CD4-positive, alpha-beta memory T cell (primary cell): ENCODE data around the gene VCP. TPM values are rescaled to one million over a fixed set of nuclear protein-coding genes. Genes with fewer than 3 reads are reported as not detected.

Experiments used
- CTCF ChIA-PET: fragments of 350-600 bp; sonication (Branson Sonifier 250); formaldehyde crosslinking; loops from one replicate; lab custom pipeline; 2021; ENCODE audit warnings: inconsistent platforms; ENCODE audit not compliant: partially characterized antibody; lab: Charles Lee
- POLR2A ChIA-PET: fragments of 350-600 bp; sonication (Branson Sonifier 250); formaldehyde crosslinking; loops from one replicate; lab custom pipeline; 2021; ENCODE audit not compliant: partially characterized antibody; lab: Charles Lee
- DNase-seq, 5 donors: peaks; one replicate each; pipeline versions ENCODE4 v3.0.0 to v3.0.0-alpha.2; 2020 to 2022; ENCODE audit warnings: mixed read lengths in 1 of 5
- H3K27ac ChIP-seq: one replicate; pipeline ENCODE4 v1.7.0; 2013; ENCODE audit warnings: low read depth, low read length
- H3K27me3 ChIP-seq: 2 replicates; pipeline ENCODE4 v1.7.0; 2013; ENCODE audit warnings: mild to moderate bottlenecking, low read length, moderate library complexity; ENCODE audit not compliant: insufficient read depth
- H3K36me3 ChIP-seq: 2 replicates; pipeline ENCODE4 v1.7.0; 2013; ENCODE audit warnings: mild to moderate bottlenecking, low read length, moderate library complexity; ENCODE audit not compliant: insufficient read depth
- H3K4me1 ChIP-seq: 2 replicates; pipeline ENCODE4 v1.7.0; 2013; ENCODE audit warnings: mild to moderate bottlenecking, low read length, moderate library complexity; ENCODE audit not compliant: insufficient read depth
- H3K4me3 ChIP-seq, 2 donors: one replicate each; pipeline ENCODE4 v1.7.0; 2013; ENCODE audit warnings: low read length in 2 of 2, mild to moderate bottlenecking in 1 of 2
- H3K9me3 ChIP-seq, 2 donors: one replicate each; pipeline ENCODE4 v1.7.0; 2013; ENCODE audit warnings: low read length in 2 of 2, control low read depth in 1 of 2; ENCODE audit not compliant: control insufficient read depth in 1 of 2
- H3K27ac Mint-ChIP-seq, 7 donors: one replicate each; pipeline ENCODE4 v1.8.0; 2020 to 2021; ENCODE audit warnings: mixed read lengths in 7 of 7, mild to moderate bottlenecking in 6 of 7, inconsistent platforms in 3 of 7, moderate library complexity in 3 of 7
- H3K27me3 Mint-ChIP-seq, 2 donors: one replicate each; pipeline ENCODE4 v1.8.0; 2020 to 2021; ENCODE audit warnings: mixed read lengths in 2 of 2
- H3K36me3 Mint-ChIP-seq, 2 donors: one replicate each; pipeline ENCODE4 v1.8.0; 2020 to 2021; ENCODE audit warnings: mixed read lengths in 2 of 2, inconsistent platforms in 1 of 2, mild to moderate bottlenecking in 1 of 2
- H3K4me1 Mint-ChIP-seq, 4 donors: one replicate each; pipeline ENCODE4 v1.8.0; 2020 to 2021; ENCODE audit warnings: mixed read lengths in 4 of 4, mild to moderate bottlenecking in 1 of 4
- H3K4me3 Mint-ChIP-seq, 8 donors: one replicate each; pipeline ENCODE4 v1.8.0; 2020 to 2021; ENCODE audit warnings: mixed read lengths in 8 of 8, mild to moderate bottlenecking in 7 of 8, moderate library complexity in 6 of 8, inconsistent platforms in 3 of 8
- H3K9me3 Mint-ChIP-seq, 8 donors: one replicate each; pipeline ENCODE4 v1.8.0; 2020 to 2021; ENCODE audit warnings: mixed read lengths in 8 of 8, mild to moderate bottlenecking in 5 of 8, inconsistent platforms in 3 of 8, moderate library complexity in 1 of 8
- intact Hi-C: fragments of 100-400 bp; cut with micrococcal nuclease; formaldehyde crosslinking; loops from one replicate; pipeline ENCODE4 v1.15.1; 2023
- polyA plus RNA-seq, 2 donors: library from polyadenylated mRNA; unstranded; fragments of 300-500 nt; fragmentation: Illumina TruSeq; gene quantifications; one replicate each; pipeline ENCODE4 v1.2.3, GENCODE V29; 2021
- total RNA-seq, 2 experiments: library from RNA; stranded (reverse); gene quantifications; one replicate each; pipeline ENCODE4 v1.2.3, GENCODE V29; 2021

Gene VCP
- total RNA-seq (100 to 1,000 TPM; 156 to 157 TPM), polyA plus RNA-seq (100 to 1,000 TPM; 195 to 206 TPM)

DNA sequence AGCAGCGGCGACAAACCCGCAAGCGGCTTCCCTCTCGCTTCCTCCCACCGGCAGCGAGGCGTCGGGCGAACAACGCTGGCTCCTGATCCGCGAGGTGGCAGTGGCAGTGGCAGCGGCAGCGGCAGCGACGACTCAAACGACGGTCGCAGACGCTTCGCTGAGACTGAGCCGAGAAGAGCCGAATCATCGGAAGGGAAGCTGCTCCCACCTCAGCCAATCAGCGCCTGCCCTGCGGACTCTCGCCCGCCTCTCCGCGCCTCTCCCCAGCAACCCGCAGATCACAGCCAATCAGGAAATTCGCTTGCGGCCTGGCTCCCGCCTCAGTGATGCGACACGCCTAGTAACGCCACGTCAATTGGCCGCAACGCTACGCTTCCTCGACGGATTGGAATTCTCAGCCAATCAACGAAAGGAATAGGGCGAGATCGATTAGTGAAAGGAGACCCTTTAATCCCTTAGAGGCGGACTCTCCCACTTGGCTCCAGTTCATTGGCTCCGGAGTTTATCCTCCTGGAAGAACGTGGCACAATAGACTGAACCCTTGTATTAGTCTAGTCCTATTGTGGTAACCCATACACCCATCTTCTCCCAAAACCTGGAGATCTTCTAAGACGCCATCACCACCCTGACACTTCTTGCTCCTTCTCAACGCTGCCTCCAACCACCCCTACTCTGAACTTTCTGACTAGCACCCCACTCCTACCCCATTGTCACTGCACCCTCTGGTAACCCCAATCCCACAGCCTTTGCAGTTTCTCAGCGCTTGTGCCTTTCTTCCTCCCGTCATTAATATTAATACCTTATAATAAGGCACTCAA lies at the start of gene VCP:
VCP (minus strand) TSS at position 165 of the 818 bp plus-strand sequence. CDS start 272 bp downstream, outside the sequence.
- ChIA-PET POLR2A (interaction anchor here (0.6 to 6.8 kb wide), 18 partner anchors 8 to 1914 kb away, joined by 3 to 69 read pairs (median 4); partner anchors contain the start of genes ATOSB, DNAI1, DNAJB5 and FAM219A), CTCF (interaction anchor here (0.6 to 2.9 kb wide), 5 partner anchors 19 to 46 kb away, joined by 3 to 23 read pairs (median 5); partner anchors contain the start of gene PIGO)
- peak; percentile 97 to 99 (median 98) for DNase-seq
- Histone ChIP-seq H3K9me3 (no peaks in the 10 kb centered on the region), H3K27me3 (no peaks in the 10 kb centered on the region), H3K4me1 (peaks cover 46% of the 10 kb centered on the region), H3K4me3 (peak within 1 kb of the TSS; percentile 82 to 83), H3K27ac (peak within 1 kb of the TSS; percentile 94), H3K36me3 (peaks cover 4% of the 10 kb centered on the region)
- H3K27ac Mint-ChIP-seq, result peak within 1 kb of the TSS; percentile 81 to 100 (median 97)
- H3K27me3 Mint-ChIP-seq, result no peaks in the 10 kb centered on the region
- H3K4me1 Mint-ChIP-seq, result peaks cover 35 to 59% (median 45%) of the 10 kb centered on the region in 4 donors
- H3K4me3 Mint-ChIP-seq, result peak within 1 kb of the TSS; percentile 81 to 95 (median 92)
- H3K9me3 Mint-ChIP-seq, result no peaks in the 10 kb centered on the region
- intact Hi-C loops, result loop anchor here (1.0 to 10.0 kb wide), 8 partner anchors 8 to 742 kb away; partner anchors contain the start of genes CCL27, DNAJB5, HINT2 and PIGO
- peaks cover 8 to 23% of the 10 kb centered on the region in 2 donors for H3K36me3 Mint-ChIP-seq

DNA sequence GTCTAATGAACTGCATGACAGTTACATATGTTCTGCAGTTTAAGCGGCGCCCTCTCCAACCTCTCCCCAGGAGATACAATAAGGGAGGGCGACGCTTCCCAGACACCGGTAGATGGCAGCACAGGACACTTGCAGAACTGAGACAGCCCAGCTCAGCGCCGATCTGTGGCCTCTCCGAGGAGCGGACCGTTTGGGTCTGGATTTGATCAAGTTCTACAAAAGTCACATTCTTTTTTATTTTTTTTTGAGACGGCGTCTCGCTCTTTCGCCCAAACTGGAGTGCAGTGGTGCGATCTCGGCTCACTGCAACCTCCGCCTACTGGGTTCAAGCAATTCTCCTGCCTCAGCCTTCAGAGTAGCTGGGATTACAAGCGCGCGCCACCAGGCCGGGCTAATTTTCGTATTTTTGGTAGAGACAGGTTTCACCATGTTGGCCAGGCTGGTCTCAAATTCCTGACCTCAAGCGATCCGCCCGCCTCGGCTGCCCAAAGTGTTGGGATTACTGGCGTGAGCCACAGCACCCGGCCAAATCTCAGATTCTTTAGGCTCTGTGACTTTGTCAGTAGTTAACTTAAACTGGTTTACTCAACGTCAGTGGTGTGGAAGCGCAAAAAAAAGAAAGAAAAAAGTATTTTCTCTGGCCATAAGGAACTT lies 44.6 kb upstream of the VCP start:
- intact Hi-C loops, result loop anchor here (1.0 to 5.0 kb wide), 14 partner anchors 14 to 710 kb away; partner anchors contain the start of genes CREB3, DNAJB5, HINT2 and PIGO
- no peaks in the 10 kb centered on the region for H3K27me3 Mint-ChIP-seq
- ChIA-PET POLR2A (interaction anchor here (0.6 to 1.6 kb wide), 4 partner anchors 14 to 142 kb away, joined by 3 to 4 read pairs (median 3); partner anchors contain the start of genes STOML2 and VCP), CTCF (interaction anchor here (0.6 to 3.3 kb wide), 18 partner anchors 9 to 765 kb away, joined by 3 to 41 read pairs (median 4); partner anchors contain the start of gene STOML2)
- peaks cover 0 to 4% of the 10 kb centered on the region in 2 donors for H3K36me3 Mint-ChIP-seq
- H3K27ac ChIP-seq, result peak overlapping the region; percentile 68
- no peaks in the 10 kb centered on the region for H3K9me3 Mint-ChIP-seq
- H3K9me3 ChIP-seq, result no peaks in the 10 kb centered on the region
- peak; percentile 86 to 91 (median 89) for DNase-seq
- peak overlapping the region; percentile 86 to 88 for H3K4me3 ChIP-seq
- peak overlapping the region; percentile 89 to 95 (median 93) for H3K4me3 Mint-ChIP-seq
- no peaks in the 10 kb centered on the region for H3K36me3 ChIP-seq
- H3K4me1 ChIP-seq, result peaks cover 42% of the 10 kb centered on the region
- H3K4me1 Mint-ChIP-seq, result peaks cover 29 to 47% (median 35%) of the 10 kb centered on the region in 4 donors
- no peaks in the 10 kb centered on the region for H3K27me3 ChIP-seq
- H3K27ac Mint-ChIP-seq, result peak overlapping the region; percentile 92 to 99 (median 96)

DNA sequence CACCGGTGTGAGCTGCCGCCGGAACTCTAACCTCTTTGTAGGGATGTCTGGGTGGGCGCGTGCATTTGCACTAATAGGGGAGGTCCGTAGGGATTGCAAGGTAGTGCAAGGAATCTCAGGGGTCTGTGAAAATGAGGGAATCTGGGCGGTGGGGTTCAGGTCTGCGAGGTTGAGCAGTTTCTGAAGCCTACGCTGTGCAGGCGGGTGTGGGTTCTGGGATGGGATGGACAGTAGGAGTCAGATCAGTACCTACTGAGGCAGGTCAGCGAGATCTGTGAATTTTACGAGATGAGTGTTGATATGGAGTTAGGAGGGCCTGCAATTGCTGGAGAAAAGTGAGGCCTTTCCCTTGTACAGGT lies 44.1 kb upstream of the VCP start:
- intact Hi-C loops, result loop anchor here (1.0 to 5.0 kb wide), 14 partner anchors 13 to 710 kb away; partner anchors contain the start of genes CREB3, DNAJB5, HINT2 and PIGO
- Histone ChIP-seq H3K4me3 (peak overlapping the region; percentile 86 to 88), H3K9me3 (no peaks in the 10 kb centered on the region), H3K4me1 (peaks cover 47% of the 10 kb centered on the region), H3K36me3 (no peaks in the 10 kb centered on the region), H3K27me3 (no peaks in the 10 kb centered on the region), H3K27ac (peak overlapping the region; percentile 68)
- ChIA-PET POLR2A (interaction anchor here (0.6 to 3.6 kb wide), 5 partner anchors 13 to 143 kb away, joined by 3 to 46 read pairs (median 4); partner anchors contain the start of genes PIGO, STOML2 and VCP), CTCF (interaction anchor here (0.9 to 3.3 kb wide), 18 partner anchors 8 to 765 kb away, joined by 3 to 41 read pairs (median 4); partner anchors contain the start of genes STOML2 and UNC13B)
- no peak for DNase-seq
- peaks cover 0 to 4% of the 10 kb centered on the region in 2 donors for H3K36me3 Mint-ChIP-seq
- no peaks in the 10 kb centered on the region for H3K9me3 Mint-ChIP-seq
- H3K4me1 Mint-ChIP-seq, result peaks cover 34 to 52% (median 40%) of the 10 kb centered on the region in 4 donors
- H3K27ac Mint-ChIP-seq, result peak overlapping the region; percentile 92 to 99 (median 96)
- peak overlapping the region; percentile 89 to 95 (median 93) for H3K4me3 Mint-ChIP-seq
- no peaks in the 10 kb centered on the region for H3K27me3 Mint-ChIP-seq

DNA sequence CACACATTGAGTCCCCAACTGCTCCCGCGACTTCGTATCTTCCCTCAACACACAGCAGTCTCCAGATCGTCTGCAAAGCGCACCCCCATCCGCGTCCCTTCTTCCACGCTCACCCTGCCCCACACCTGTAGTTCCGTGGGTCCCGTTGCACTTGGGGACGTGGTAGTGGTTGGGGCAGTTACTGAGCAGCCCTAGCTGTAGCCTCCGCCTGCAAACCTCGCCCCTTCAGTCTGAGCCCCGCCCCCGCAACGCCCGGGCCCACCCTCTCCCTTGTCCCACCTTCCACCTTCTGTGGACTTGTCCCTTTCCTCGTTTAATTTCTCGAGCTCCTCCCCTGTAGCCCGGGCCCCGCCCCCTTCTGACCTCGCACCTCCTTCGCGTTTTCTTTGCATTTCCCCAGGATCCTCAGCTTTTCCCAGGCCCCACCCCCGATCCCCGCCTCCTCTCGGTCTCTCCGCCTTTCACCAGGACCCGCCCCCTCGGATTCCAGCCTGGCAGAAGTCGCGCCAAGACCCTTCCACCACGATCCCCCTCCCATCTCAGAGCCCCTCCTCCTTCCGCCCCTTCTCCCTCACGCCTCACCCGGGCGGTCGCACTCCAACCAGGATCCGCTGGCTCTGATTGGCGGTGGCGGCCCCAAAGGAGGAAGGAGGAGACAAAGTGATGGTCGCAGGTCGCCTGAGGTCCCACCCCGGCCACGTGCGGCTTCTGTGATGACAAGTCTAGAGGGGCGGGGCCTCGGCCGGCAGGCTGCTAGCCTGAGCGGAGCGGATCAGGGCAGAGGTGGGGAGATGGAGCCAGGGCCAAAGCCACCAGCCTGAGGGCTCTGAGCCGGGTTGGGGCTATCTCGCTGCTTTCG lies 43.5 kb upstream of the VCP start, which contains the start of gene ATOSB:
ATOSB (minus strand) TSS at position 183 of the 859 bp plus-strand sequence. CDS start 7,588 bp downstream, outside the sequence.
- Mint-ChIP-seq H3K36me3 (peaks cover 0 to 4% of the 10 kb centered on the region in 2 donors), H3K4me3 (peak within 1 kb of the TSS; percentile 89 to 95 (median 93)), H3K27me3 (no peaks in the 10 kb centered on the region), H3K9me3 (no peaks in the 10 kb centered on the region), H3K27ac (peak within 1 kb of the TSS; percentile 92 to 99 (median 96)), H3K4me1 (peaks cover 39 to 58% (median 43%) of the 10 kb centered on the region in 4 donors)
- Histone ChIP-seq H3K36me3 (no peaks in the 10 kb centered on the region), H3K9me3 (no peaks in the 10 kb centered on the region), H3K4me3 (peak within 1 kb of the TSS; percentile 86 to 88), H3K27me3 (no peaks in the 10 kb centered on the region), H3K27ac (peak within 1 kb of the TSS; percentile 68), H3K4me1 (peaks cover 50% of the 10 kb centered on the region)
- POLR2A ChIA-PET, result interaction anchor here (0.7 to 3.6 kb wide), 7 partner anchors 12 to 698 kb away, joined by 3 to 46 read pairs (median 3); partner anchors contain the start of genes PIGO, STOML2 and VCP
- intact Hi-C loops, result loop anchor here (1.0 to 5.0 kb wide), 14 partner anchors 13 to 711 kb away; partner anchors contain the start of genes CREB3, DNAJB5, HINT2 and PIGO
- peak; percentile 88 to 96 (median 90) for DNase-seq
- CTCF ChIA-PET, result interaction anchor here (0.8 to 3.3 kb wide), 14 partner anchors 8 to 766 kb away, joined by 3 to 41 read pairs (median 6); partner anchors contain the start of genes PIGO, STOML2 and UNC13B

DNA sequence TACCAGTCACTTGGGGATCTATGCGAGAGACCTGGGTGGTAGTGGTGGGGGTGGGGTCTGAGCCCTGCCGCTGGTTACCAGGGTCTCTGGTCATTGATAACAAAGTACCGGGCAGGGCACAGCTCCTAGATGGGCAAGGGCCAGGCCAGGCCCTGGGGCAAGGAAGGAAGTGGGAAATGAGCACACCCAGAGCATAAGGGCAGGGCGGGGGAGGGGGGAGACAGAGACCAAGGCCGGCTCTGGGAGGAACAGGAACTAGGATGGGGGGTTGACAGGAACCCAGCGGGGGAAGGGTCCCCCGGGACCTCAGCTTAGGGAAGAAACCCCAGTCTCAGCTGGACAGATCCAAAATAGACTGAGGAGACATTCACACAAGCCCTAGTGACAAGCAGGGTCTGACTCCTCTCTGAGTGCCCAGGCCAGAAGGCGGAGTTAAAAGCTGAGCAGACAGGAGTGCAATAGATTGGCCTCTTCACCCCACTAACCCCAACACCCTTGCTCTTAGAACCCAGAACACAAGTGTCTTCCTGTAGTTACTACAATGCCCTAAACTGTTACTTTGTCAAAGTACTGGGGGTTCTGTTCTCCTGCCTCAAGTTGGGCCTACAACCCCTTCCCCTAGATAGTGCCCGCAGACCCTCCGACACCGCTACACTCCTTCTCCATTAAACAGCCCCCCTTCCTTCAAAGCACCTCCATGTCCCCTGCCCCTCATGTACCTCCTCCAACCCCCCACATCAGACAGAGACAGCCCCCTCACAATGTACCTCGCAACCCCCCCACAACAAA lies 42.6 kb upstream of the VCP start:
- Histone ChIP-seq H3K27me3 (no peaks in the 10 kb centered on the region), H3K9me3 (no peaks in the 10 kb centered on the region), H3K4me3 (peak overlapping the region; percentile 86 to 88), H3K4me1 (peaks cover 58% of the 10 kb centered on the region), H3K36me3 (no peaks in the 10 kb centered on the region), H3K27ac (peak overlapping the region; percentile 68)
- Mint-ChIP-seq H3K4me1 (peaks cover 42 to 65% (median 50%) of the 10 kb centered on the region in 4 donors), H3K27ac (peak overlapping the region; percentile 92 to 99 (median 96)), H3K9me3 (no peaks in the 10 kb centered on the region), H3K4me3 (peak overlapping the region; percentile 89 to 95 (median 93)), H3K36me3 (peaks cover 0 to 4% of the 10 kb centered on the region in 2 donors), H3K27me3 (no peaks in the 10 kb centered on the region)
- CTCF ChIA-PET, result interaction anchor here (0.8 to 3.3 kb wide), 10 partner anchors 9 to 767 kb away, joined by 3 to 41 read pairs (median 7); partner anchors contain the start of genes FANCG, PIGO and UNC13B
- intact Hi-C loops, result loop anchor here (5.0 kb wide), 3 partner anchors 532 to 632 kb away; partner anchors contain the start of genes CCDC107, GBA2, RGP1 and RMRP
- POLR2A ChIA-PET, result interaction anchor here (0.7 to 3.6 kb wide), 7 partner anchors 11 to 699 kb away, joined by 3 to 46 read pairs (median 3); partner anchors contain the start of genes PIGO, STOML2 and VCP
- DNase-seq, result peak in 4 of 5 donors; percentile 34 to 71 (median 35)
